Ovary (tissue), 9 donors: Measurements from ENCODE around the gene IFIT3. TPM values are rescaled to one million over a fixed set of nuclear protein-coding genes. Genes with fewer than 3 reads are reported as not detected.

Source experiments
- DNase-seq, 5 donors: peaks; one replicate each; pipeline ENCODE4 v3.0.0-alpha.2; 2019 to 2020
- H3K27ac ChIP-seq, 2 donors: fragments of 200-600 bp; one replicate each; pipeline versions ENCODE4 v1.5.1 to v1.8.0; 2019 to 2022
- H3K27me3 ChIP-seq: fragments of 200-600 bp; one replicate; pipeline ENCODE4 v1.8.0; 2022
- H3K36me3 ChIP-seq: fragments of 200-600 bp; sonication (generic); one replicate; pipeline ENCODE4 v1.5.1; 2019
- H3K4me1 ChIP-seq: one replicate; pipeline ENCODE4 v1.8.1; 2013; ENCODE audit warnings: mild to moderate bottlenecking, moderate library complexity; ENCODE audit not compliant: insufficient read depth
- H3K4me3 ChIP-seq: fragments of 200-600 bp; sonication (generic); one replicate; pipeline ENCODE4 v1.5.1; 2017
- H3K9me3 ChIP-seq, 2 donors: fragments of 200-600 bp in 1 of 2; sonication (generic) in 1 of 2; one replicate each; pipeline versions ENCODE4 v1.5.1 to v1.8.1; 2013 to 2019; ENCODE audit warnings: mild to moderate bottlenecking in 1 of 2, moderate library complexity in 1 of 2
- CTCF ChIP-seq, 3 donors: fragments of 450-650 bp in 2 of 3; fragments of 200-600 bp in 1 of 3; IDR thresholded peaks; one replicate each; pipeline versions ENCODE4 v1.5.1 to v1.8.0; 2016 to 2022; ENCODE audit warnings: antibody characterized with exemption in 3 of 3, mild to moderate bottlenecking in 1 of 3
- EP300 ChIP-seq: sonication (generic); formaldehyde crosslinking; IDR thresholded peaks from one replicate; pipeline ENCODE4 v1.6.1; 2017; ENCODE audit warnings: antibody characterized with exemption
- POLR2A ChIP-seq: fragments of 450-650 bp; IDR thresholded peaks from one replicate; pipeline ENCODE4 v1.6.1; 2017; ENCODE audit warnings: antibody characterized with exemption, mild to moderate bottlenecking, moderate library complexity
- WGBS, 3 donors: extraction: QIAGEN DNeasy Blood & Tissue Kit in 1 of 3; methylation state at CpG; one replicate each; pipeline versions ENCODE4 v1.1.5 to v1.1.7; 2013 to 2017; 5-methylcytosine and 5-hydroxymethylcytosine counted together
- intact Hi-C, 4 donors: fragments of 100-400 bp; cut with DNase I; formaldehyde crosslinking; loops; one replicate each; pipeline versions ENCODE4 v1.11.0 to v1.15.1; 2022 to 2023
- polyA plus RNA-seq, 2 donors: library from polyadenylated mRNA; stranded (reverse); fragments of 200-250 nt in 1 of 2; fragments of 350-450 nt in 1 of 2; fragmentation: Illumina TruSeq in 1 of 2; extraction: RNeasy Lipid Tissue Mini Kit (QIAGEN cat#74804) in 1 of 2; gene quantifications; one replicate each; pipeline ENCODE4 v1.2.3, GENCODE V29; 2013 to 2014
- total RNA-seq, 7 donors: library from RNA; depleted of rRNA in 2 of 7; stranded (reverse); fragments of >200 nt in 2 of 7; fragmentation: NEBNext Ultra II Directional in 3 of 7; extraction: Animal tissue kit (Norgen Biotek cat#: 25700) in 3 of 7; gene quantifications; one replicate each; pipeline versions ENCODE4 v1.1.0 to v1.2.4, GENCODE V29; 2016 to 2023
- donor health status: DM: no; HTN: no; CAD: no; lungs with moderate emphysema.
- donor health status: DM: no; HTN: no; CAD: no.
- donor health status: Bipolar disorder and iron deficiency.
- donor health status: DM: yes; HTN: yes; CAD: no.
- donor health status: DM: no; HTN: no; CAD: no.
- donor health status: DM: yes; HTN: yes; CAD: no.

IFIT3 gene
- total and polyA plus RNA-seq, 9 donors = 5.7 to 31.5 (median 12.2) TPM

GRCh38 chr10:89367529-89367928 is 39.7 kb downstream of the IFIT3 start:
- Histone ChIP-seq H3K27ac (no peak overlapping the region), H3K9me3 (no peaks in the 10 kb centered on the region), H3K4me3 (no peak overlapping the region), H3K4me1 (peaks cover 4% of the 10 kb centered on the region), H3K27me3 (no peaks in the 10 kb centered on the region), H3K36me3 (no peaks in the 10 kb centered on the region)
- 70% methylated on average over 4 of the region's 4 CpGs for WGBS, 3 donors
- no peak for DNase-seq
- intact Hi-C loops = no loop called here
- TF ChIP-seq POLR2A (no peak), EP300 (no peak), CTCF (IDR thresholded peaks at IDR 0.05) (no peak)

- 56 to 89% (median 74%) methylated on average over 1 of the region's 1 CpG for WGBS, 3 donors
- Histone ChIP-seq H3K9me3 (no peaks in the 10 kb centered on the region), H3K4me3 (no peak overlapping the region), H3K27me3 (no peaks in the 10 kb centered on the region), H3K4me1 (peaks cover 5% of the 10 kb centered on the region), H3K27ac (no peak overlapping the region), H3K36me3 (no peaks in the 10 kb centered on the region)
- intact Hi-C loops = loop anchor here in 1 of 4 donors (2.0 kb wide), 1 partner anchor 105 kb away; no protein-coding TSS in a partner anchor
- TF ChIP-seq CTCF (IDR thresholded peaks at IDR 0.05) (no peak), EP300 (no peak), POLR2A (no peak)
- no peak for DNase-seq
These were observed 40.3 kb downstream of the IFIT3 start for GRCh38 chr10:89368129-89368528.

GRCh38 chr10:89369156-89370105 is 41.6 kb downstream of the IFIT3 start:
- no peak overlapping the region for H3K27ac ChIP-seq
- WGBS, 3 donors = 45 to 56% (median 47%) methylated on average over 5 of the region's 5 CpGs

GRCh38 chr10:89371079-89371478 is 43.3 kb downstream of the IFIT3 start:
- intact Hi-C loops = loop anchor here in 1 of 4 donors (5.0 kb wide), 1 partner anchor 34 kb away; no protein-coding TSS in a partner anchor
- peaks cover 12% of the 10 kb centered on the region for H3K4me1 ChIP-seq

More at GRCh38 chr10:89369156-89370105, 41.6 kb downstream of the IFIT3 start:
- Histone ChIP-seq H3K36me3 (no peaks in the 10 kb centered on the region), H3K9me3 (no peaks in the 10 kb centered on the region), H3K4me1 (peaks cover 8% of the 10 kb centered on the region), H3K4me3 (no peak overlapping the region), H3K27me3 (no peaks in the 10 kb centered on the region)
- intact Hi-C loops = loop anchor here in 1 of 4 donors (2.0 to 5.0 kb wide), 2 partner anchors 32 to 107 kb away; no protein-coding TSS in a partner anchor
- peak in 1 of 5 donors; percentile 41 for DNase-seq
- TF ChIP-seq CTCF (IDR thresholded peaks at IDR 0.05) (peak in 2 of 3 donors; percentile 28 to 71), EP300 (no peak)

GRCh38 chr10:89371987-89372386 is 44.2 kb downstream of the IFIT3 start:
- no peak for DNase-seq
- Histone ChIP-seq H3K4me3 (no peak overlapping the region), H3K36me3 (no peaks in the 10 kb centered on the region), H3K27ac (no peak overlapping the region), H3K9me3 (no peaks in the 10 kb centered on the region), H3K4me1 (peaks cover 12% of the 10 kb centered on the region), H3K27me3 (no peaks in the 10 kb centered on the region)
- 75 to 83% (median 79%) methylated on average over 3 of the region's 3 CpGs for WGBS, 3 donors
- intact Hi-C loops = loop anchor here in 1 of 4 donors (5.0 kb wide), 1 partner anchor 35 kb away; no protein-coding TSS in a partner anchor
- no peak for TF ChIP-seq CTCF (IDR thresholded peaks at IDR 0.05)
- no peak for TF ChIP-seq EP300
- no peak for TF ChIP-seq POLR2A

More at GRCh38 chr10:89371079-89371478, 43.3 kb downstream of the IFIT3 start:
- no peak overlapping the region for H3K4me3 ChIP-seq
- no peak overlapping the region for H3K27ac ChIP-seq
- H3K36me3 ChIP-seq = no peaks in the 10 kb centered on the region
- no peak for DNase-seq
- TF ChIP-seq EP300 = no peak
- no peaks in the 10 kb centered on the region for H3K9me3 ChIP-seq
- H3K27me3 ChIP-seq = no peaks in the 10 kb centered on the region
